CD4-positive, alpha-beta T cell (primary cell): ENCODE measurements around the gene CDC5L. TPM values are rescaled to one million over a fixed set of nuclear protein-coding genes. Genes with fewer than 3 reads are reported as not detected.

Source experiments
- ATAC-seq: fragments of 200-7000 bp; cut with Tn5 transposase; one replicate; pipeline ENCODE4 v1.10.0; 2022; ENCODE audit warnings: mild to moderate bottlenecking; ENCODE audit not compliant: poor library complexity
- CTCF ChIA-PET: fragments of 350-600 bp; sonication (Branson Sonifier 250); formaldehyde crosslinking; loops from one replicate; lab custom pipeline; 2021; ENCODE audit warnings: antibody characterized with exemption, inconsistent platforms; lab: Charles Lee
- POLR2A ChIA-PET: fragments of 350-600 bp; sonication (Branson Sonifier 250); formaldehyde crosslinking; loops from one replicate; lab custom pipeline; 2021; ENCODE audit warnings: antibody characterized with exemption, inconsistent platforms; lab: Charles Lee
- DNase-seq, 14 experiments: peaks; one replicate each; pipeline ENCODE4 v3.0.0-alpha.2; 2013 to 2020; ENCODE audit warnings: mixed read lengths in 2 of 14
- H3K27ac ChIP-seq, 2 donors: one replicate each; pipeline versions ENCODE4 v1.5.1 to v1.7.0; 2013; ENCODE audit warnings: low read length in 2 of 2, low read depth in 1 of 2, mild to moderate bottlenecking in 1 of 2
- H3K27me3 ChIP-seq, 2 experiments: 1 replicate in 1 of 2; 2 replicates in 1 of 2; pipeline versions ENCODE4 v1.6.1 to v1.7.0; 2013; ENCODE audit warnings: low read length in 2 of 2, control low read depth in 1 of 2, mild to moderate bottlenecking in 1 of 2, moderate library complexity in 1 of 2; ENCODE audit not compliant: insufficient read depth in 2 of 2, control insufficient read depth in 1 of 2
- H3K36me3 ChIP-seq: one replicate; pipeline ENCODE4 v1.6.1; 2013; ENCODE audit warnings: low read length, control low read depth; ENCODE audit not compliant: insufficient read depth
- H3K4me1 ChIP-seq: one replicate; pipeline ENCODE4 v1.6.1; 2013; ENCODE audit warnings: low read length, control low read depth; ENCODE audit not compliant: insufficient read depth
- H3K4me3 ChIP-seq: one replicate; pipeline ENCODE4 v1.5.1; 2013; ENCODE audit warnings: mild to moderate bottlenecking, low read length, moderate library complexity
- H3K9me3 ChIP-seq, 2 experiments: 1 replicate in 1 of 2; 2 replicates in 1 of 2; pipeline versions ENCODE4 v1.6.1 to v1.7.0; 2013; ENCODE audit warnings: low read length in 2 of 2, mild to moderate bottlenecking in 2 of 2, control low read depth in 1 of 2, moderate library complexity in 1 of 2; ENCODE audit not compliant: control insufficient read depth in 1 of 2, insufficient read depth in 1 of 2
- H3K27ac Mint-ChIP-seq: one replicate; pipeline ENCODE4 v1.8.0; 2020; ENCODE audit warnings: mixed read lengths
- H3K27me3 Mint-ChIP-seq: one replicate; pipeline ENCODE4 v1.8.0; 2021; ENCODE audit warnings: mixed read lengths
- H3K36me3 Mint-ChIP-seq: one replicate; pipeline ENCODE4 v1.8.0; 2021; ENCODE audit warnings: low read depth, mixed read lengths
- H3K4me1 Mint-ChIP-seq: one replicate; pipeline ENCODE4 v1.8.0; 2021; ENCODE audit warnings: low read depth, mixed read lengths
- H3K4me3 Mint-ChIP-seq: one replicate; pipeline ENCODE4 v1.8.0; 2020; ENCODE audit warnings: mild to moderate bottlenecking, mixed read lengths
- H3K9me3 Mint-ChIP-seq: one replicate; pipeline ENCODE4 v1.8.0; 2020; ENCODE audit warnings: mixed read lengths
- intact Hi-C, 2 experiments: fragments of 100-400 bp; cut with DNase I in 1 of 2; cut with micrococcal nuclease in 1 of 2; formaldehyde crosslinking; loops; one replicate each; pipeline versions ENCODE4 v1.15.1 to v1.9.0; 2023 to 2025; cut with DNase I, micrococcal nuclease
- total RNA-seq, 174 experiments: library from RNA in 2 of 174; stranded (reverse) in 2 of 174; gene quantifications; one replicate each; pipeline ENCODE4 v1.2.3 and lab custom pipeline; 2021 to 2026
- TF ChIP-seq, protein P1 (sequence below): fragments of 200-600 bp; IDR thresholded peaks from one replicate; pipeline ENCODE4 v1.8.0; 2022; ENCODE audit warnings: antibody characterized with exemption, mild to moderate bottlenecking

CDC5L gene
- total RNA-seq, 2 experiments from 2014 or later: 18.9 to 19.9 TPM

DNA sequence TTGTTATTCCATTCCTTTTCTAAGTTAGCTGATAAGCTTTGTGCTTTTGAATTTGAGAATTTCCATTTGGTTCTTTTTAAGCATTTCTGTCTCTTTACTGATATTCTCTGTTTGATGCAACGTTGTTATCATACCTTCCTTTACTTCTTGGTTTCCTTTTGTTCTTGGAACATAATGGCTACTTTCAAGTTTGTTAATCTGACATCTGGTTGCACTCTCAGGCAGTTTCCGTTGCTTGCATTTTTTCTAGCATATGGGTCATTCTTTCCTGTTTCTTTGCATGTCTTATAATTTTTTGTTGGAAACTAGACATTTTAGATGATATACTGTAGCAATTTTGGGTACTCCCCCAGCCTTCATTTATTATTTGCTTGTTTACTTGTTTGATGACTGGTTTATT is 12.5 kb downstream of the CDC5L start:
- H3K36me3 ChIP-seq: peaks cover 81% of the 10 kb centered on the region

GRCh38 chr6:44400572-44400971 is 13.1 kb downstream of the CDC5L start:
- Mint-ChIP-seq H3K9me3 (no peaks in the 10 kb centered on the region), H3K36me3 (peaks cover 88% of the 10 kb centered on the region), H3K4me1 (peaks cover 39% of the 10 kb centered on the region), H3K27ac (no peak overlapping the region), H3K4me3 (no peak overlapping the region), H3K27me3 (no peaks in the 10 kb centered on the region)
- intact Hi-C loops: no loop called here
- ChIA-PET CTCF (no interaction called here), POLR2A (no interaction called here)
- Histone ChIP-seq H3K27ac (no peak overlapping the region), H3K36me3 (peaks cover 81% of the 10 kb centered on the region), H3K4me3 (no peak overlapping the region), H3K9me3 (peaks cover 0 to 3% of the 10 kb centered on the region in 2 experiments), H3K4me1 (no peaks in the 10 kb centered on the region), H3K27me3 (no peaks in the 10 kb centered on the region)
- TF ChIP-seq, protein P1, sequence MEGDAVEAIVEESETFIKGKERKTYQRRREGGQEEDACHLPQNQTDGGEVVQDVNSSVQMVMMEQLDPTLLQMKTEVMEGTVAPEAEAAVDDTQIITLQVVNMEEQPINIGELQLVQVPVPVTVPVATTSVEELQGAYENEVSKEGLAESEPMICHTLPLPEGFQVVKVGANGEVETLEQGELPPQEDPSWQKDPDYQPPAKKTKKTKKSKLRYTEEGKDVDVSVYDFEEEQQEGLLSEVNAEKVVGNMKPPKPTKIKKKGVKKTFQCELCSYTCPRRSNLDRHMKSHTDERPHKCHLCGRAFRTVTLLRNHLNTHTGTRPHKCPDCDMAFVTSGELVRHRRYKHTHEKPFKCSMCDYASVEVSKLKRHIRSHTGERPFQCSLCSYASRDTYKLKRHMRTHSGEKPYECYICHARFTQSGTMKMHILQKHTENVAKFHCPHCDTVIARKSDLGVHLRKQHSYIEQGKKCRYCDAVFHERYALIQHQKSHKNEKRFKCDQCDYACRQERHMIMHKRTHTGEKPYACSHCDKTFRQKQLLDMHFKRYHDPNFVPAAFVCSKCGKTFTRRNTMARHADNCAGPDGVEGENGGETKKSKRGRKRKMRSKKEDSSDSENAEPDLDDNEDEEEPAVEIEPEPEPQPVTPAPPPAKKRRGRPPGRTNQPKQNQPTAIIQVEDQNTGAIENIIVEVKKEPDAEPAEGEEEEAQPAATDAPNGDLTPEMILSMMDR: no peak
- DNase-seq: no peak
- no peak for ATAC-seq

More for the DNA sequence above, 12.5 kb downstream of the CDC5L start:
- H3K4me1 ChIP-seq: no peaks in the 10 kb centered on the region
- Mint-ChIP-seq H3K4me3 (no peak overlapping the region), H3K36me3 (peaks cover 88% of the 10 kb centered on the region), H3K27ac (no peak overlapping the region), H3K9me3 (no peaks in the 10 kb centered on the region), H3K27me3 (no peaks in the 10 kb centered on the region), H3K4me1 (peaks cover 45% of the 10 kb centered on the region)
- ChIA-PET CTCF (no interaction called here), POLR2A (no interaction called here)
- ATAC-seq: no peak
- H3K9me3 ChIP-seq: peaks cover 0 to 3% of the 10 kb centered on the region in 2 experiments
- no peaks in the 10 kb centered on the region for H3K27me3 ChIP-seq
- no peak overlapping the region for H3K27ac ChIP-seq
- intact Hi-C loops: no loop called here
- no peak for DNase-seq
- H3K4me3 ChIP-seq: no peak overlapping the region
- TF ChIP-seq, protein P1: no peak

GRCh38 chr6:44401138-44401537 is 13.6 kb downstream of the CDC5L start:
- ATAC-seq: no peak
- ChIA-PET POLR2A (interaction anchor here (0.6 kb wide), 1 partner anchor 1689 kb away, joined by 3 read pairs; no protein-coding TSS in a partner anchor), CTCF (no interaction called here)

More at GRCh38 chr6:44401138-44401537, 13.6 kb downstream of the CDC5L start:
- Histone ChIP-seq H3K4me1 (no peaks in the 10 kb centered on the region), H3K36me3 (peaks cover 80% of the 10 kb centered on the region), H3K9me3 (peaks cover 0 to 3% of the 10 kb centered on the region in 2 experiments), H3K27ac (no peak overlapping the region), H3K4me3 (no peak overlapping the region), H3K27me3 (no peaks in the 10 kb centered on the region)
- Mint-ChIP-seq H3K4me3 (no peak overlapping the region), H3K4me1 (peaks cover 37% of the 10 kb centered on the region), H3K27me3 (no peaks in the 10 kb centered on the region), H3K27ac (no peak overlapping the region), H3K36me3 (peaks cover 88% of the 10 kb centered on the region), H3K9me3 (no peaks in the 10 kb centered on the region)
- TF ChIP-seq, protein P1: no peak
- no peak for DNase-seq
- intact Hi-C loops: no loop called here
